RPMI7951 (cell line): ENCODE results near the gene TFEB. TPM values are rescaled to one million over a fixed set of nuclear protein-coding genes. Genes with fewer than 3 reads are reported as not detected.

Experiments used
- DNase-seq: peaks from one replicate; pipeline ENCODE4 v3.0.0-alpha.2; 2012; ENCODE audit warnings: low read depth
- total RNA-seq: library from RNA; depleted of rRNA; stranded (reverse); fragments of >200 nt; shearing (Covaris generic); gene quantifications from 2 replicates; pipeline ENCODE4 v1.2.3, GENCODE V29; 2014

Gene TFEB
- total RNA-seq, 1 experiment from 2014 or later = 11.8 TPM

DNA sequence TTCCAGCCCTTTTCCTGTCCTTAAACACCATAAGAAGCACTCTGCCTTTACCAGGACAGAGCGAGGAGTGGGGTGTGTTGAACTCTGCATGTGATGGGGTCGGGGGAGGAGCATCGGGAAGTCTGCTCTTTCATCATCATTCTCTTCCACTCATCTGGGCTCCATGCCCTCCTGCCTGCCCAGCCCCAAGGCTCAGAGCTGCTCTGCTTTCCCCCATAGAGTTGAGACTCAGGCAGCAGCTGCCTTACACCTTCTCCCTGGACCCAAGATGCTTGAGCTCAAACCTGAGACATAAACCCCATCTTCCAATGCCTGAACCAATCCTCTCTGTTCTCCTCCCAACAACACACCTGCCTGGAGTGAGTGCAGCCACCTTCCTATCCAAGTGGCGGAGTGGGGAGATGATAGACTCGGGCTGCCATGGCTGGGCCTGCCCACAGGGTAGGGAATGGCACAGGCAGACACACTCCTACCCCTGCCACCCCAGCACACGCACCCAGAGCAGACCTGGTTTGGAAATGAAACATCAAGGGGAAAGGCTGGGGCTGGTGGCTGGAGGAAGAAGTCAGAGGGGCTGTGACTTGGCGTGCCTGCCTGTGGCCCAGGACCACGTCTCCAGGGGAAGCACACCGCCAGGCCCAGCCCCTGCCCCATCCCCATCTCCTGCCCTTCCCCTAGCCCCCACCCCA, 28.4 kb downstream of the TFEB start:
- DNase-seq = peak; percentile 66

DNA sequence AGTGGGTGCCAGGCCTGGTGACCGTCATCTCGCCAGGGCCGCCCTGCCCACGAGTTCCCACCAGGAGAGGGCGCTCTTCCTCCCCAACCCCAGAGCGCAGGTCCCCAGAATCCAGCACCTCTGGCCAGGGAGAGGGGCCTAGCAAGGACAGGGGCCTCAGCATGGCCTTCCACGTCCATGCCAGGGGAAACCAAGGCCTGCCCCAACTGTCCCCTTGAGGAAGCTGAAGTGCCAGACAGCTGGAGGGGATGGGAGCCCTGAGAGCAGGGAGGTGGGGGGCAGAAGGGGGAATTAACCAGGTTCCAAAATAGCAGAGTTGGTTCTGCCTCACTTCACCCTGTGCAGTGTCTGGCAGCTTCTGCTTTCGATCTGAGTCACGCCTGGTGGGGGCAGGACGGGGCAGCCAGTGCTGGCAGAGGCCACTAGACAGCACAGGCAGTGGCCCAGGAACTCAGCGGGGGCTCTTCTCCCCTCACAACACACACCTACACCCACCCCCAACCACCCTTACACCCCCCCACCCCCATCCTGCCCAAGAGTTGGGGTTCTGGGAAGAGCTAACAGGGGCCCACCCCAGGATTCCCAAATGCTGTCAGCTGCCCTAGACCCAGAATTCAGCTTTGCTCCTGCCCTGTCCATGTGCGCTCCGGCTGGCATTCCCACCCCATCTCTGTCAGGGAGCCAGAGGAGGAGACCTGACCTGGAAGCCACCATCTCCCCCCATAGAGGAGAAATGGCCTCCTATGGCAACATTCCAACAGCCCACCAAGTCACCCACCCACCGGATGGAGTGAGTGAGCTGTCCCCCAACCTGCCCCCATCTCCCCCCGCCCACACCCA, 29.2 kb downstream of the TFEB start:
- peak; percentile 73 for DNase-seq

DNA sequence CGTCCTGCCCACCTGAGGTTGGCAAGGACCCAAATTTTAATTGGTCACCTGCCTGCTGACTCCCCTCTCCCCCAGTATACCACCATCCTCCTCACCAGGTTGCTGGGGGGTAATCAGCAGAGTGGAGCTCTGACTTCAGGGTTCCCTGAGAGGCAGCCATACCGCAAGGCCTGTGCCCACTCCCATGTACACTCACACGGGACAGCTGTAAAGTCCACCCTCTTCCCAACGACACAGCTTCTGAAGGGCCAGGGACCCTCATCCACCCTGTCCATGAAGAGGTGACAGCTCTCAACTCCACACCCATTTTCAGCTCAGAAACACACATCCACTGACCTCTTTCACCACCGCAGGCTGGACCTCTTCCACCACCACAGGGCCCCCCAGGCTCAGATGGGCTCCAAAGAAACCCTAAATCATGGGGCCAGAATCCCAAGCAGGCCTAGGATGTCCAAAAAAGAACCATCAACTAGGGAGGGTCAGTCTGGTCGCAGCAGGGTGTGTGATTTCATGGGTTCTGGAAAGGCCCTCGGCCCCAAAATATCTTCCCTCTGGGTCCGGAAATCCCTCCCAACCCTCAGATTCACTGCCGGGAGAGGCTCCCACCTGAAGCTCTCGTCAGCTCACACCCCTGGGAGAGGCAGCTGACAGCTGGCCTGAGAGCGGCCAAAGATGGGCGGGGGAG, 30.0 kb downstream of the TFEB start:
- no peak for DNase-seq

- DNase-seq = no peak
These were observed 30.6 kb downstream of the TFEB start for GRCh38 chr6:41704656-41705310.

DNA sequence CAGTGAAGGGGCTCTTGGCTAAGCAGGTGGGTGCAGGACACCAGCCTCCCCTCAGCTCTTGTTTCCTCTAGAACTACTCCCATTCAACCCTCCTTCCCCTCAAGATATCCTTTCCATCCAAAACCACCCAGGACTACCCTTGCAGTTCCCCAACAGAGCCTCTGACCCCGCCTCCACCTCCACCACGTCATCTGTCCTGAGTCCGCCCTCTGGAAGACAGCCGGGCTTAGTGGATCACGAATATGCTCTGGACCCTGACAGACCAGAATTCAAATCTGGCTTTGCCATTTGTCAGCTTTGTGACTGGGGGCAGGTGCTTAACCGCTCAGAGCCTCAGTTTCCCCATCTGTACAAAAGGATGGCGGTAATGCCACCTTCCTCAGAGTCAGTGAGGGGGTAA, 31.4 kb downstream of the TFEB start:
- no peak for DNase-seq

DNA sequence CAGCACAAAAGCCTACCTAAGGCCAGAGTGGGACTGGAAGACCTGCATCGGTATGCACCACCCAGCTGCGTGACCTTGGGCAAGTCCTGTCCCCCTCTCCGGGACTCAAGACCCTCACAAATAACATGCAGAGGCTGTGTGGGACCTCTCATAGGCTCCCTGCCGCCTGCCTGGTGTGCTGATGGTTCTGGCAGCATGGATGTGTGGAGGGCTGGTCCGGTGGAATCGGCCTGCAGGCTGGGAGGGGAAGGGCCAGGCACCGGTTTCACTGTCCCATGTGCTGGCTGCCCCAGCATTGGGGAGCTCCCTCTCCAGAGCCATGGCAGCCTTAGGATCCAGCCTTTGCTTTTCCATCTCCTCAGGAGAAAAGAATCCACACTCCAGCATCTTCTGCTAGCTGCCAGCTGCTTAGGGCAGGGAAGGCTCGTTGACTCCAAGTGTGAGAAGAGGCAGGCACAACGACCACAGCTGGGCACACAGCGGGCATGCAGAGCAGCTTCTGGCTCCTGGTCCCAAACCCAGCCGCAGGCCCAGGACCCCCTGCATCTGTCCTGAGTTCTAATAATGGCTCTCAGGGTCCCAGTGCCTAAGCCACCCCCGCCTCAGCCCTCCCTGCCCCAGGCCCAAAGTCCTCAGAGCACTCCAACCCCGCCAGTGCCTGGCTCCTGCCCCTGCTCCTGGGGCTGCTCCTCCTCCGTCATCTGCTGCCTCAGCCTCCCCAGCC, 32.5 kb downstream of the TFEB start:
- DNase-seq = no peak

- no peak for DNase-seq
These were observed 33.2 kb downstream of the TFEB start for GRCh38 chr6:41702089-41702745.

DNA sequence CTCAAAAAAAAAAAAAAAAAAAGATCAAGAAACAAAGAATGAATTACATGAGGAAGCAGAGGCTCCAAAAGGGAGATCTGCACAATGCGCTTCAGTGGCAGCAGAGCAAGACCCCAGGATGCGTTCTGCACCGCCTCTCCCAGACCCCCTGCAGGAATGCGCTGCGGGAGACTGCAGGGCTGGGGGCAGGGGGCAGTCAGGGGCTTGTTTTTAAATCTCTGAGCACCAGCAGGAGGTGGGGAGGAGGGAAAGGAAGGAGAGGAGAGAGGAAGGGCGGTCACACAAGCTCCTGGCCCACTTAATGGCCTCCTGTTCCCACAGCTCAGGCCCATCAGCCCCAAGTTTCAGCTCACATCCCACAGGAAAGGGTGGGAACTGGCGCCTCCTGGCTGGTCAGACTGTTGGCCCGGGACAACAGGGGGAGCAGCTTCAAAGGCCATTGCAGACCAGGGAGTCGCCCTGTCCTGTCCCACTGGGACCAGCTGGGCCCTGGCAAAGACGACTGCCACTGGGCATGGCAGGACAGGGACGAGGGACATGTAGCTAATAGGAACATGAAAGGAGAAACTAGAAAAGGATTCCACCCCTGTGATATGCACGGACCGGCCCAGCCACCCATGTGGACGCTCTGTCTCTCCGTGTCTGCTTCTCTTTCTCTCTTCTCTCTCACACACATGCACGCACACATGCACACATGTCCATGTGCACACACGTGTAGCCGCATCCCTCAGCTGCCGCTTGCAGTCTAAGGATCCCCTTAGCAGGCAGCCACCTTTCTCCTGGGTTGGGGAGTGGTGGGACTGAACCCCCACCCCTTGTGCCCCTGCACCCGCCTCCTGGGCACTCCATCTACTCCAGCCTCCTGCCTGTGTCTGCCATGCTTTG, 34.7 kb downstream of the TFEB start:
- DNase-seq = no peak

- no peak for DNase-seq
These were observed 36.3 kb downstream of the TFEB start for GRCh38 chr6:41699063-41699462.

DNA sequence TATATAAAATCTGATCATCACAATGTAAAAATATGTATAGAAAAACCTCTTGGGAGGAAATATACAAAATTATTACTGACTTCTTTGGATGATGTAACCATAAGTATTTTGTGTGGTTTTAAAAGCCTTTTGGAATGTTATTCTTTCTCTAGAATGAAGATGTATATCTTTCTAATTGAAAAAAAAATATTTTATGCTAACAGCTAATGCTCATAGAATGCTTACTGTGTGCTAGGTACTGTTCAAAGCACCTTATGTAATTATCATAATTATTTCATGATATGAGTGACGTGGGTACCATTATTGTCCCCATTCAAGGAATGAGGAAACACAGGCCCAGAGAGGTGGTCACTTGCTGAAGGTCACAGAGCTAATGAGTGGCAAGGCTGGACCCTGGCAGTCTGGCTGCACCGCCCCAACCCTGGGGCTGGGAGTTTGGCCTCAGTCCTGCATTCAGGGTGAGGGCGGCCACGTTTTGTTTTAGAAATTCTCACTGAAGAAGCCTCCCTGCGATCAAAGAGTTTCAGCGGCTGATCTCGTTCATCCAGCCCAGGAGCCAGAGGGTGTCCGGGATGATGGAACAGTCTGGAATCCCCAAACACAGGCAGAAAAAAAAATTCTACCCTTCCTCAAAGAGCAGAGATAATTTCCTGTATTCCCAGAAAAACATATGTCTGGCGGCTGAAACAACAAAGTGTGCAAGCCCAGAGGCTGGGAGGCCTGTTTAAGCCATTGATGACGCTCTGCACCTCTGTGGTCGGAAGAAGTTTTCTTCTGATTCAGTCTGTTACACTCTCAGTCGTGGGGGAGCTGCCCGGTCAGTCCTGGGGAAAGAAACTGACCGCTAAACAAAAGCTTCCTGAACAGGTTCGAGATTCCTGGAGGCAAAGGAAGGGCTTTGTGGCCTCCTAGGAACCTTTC, 37.3 kb downstream of the TFEB start:
- DNase-seq = peak; percentile 97

DNA sequence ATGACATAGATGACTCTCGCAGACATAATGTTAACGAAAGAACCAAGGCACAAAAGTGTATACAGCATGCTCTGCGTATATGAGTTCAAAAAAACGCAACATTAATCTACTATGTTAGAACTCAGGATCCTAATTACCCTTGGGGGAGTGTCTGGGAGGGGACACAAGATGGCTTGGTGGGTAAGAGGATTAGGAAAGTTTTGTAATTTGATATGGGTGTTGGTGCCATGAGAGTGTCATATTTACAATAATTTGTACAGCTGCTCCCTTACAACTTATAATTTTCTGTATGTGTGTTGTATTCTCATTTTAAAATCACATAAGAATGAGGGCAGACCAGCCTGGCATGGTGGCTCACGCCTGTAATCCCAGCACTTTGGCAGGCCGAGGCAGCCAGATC, 38.6 kb downstream of the TFEB start:
- no peak for DNase-seq

DNA sequence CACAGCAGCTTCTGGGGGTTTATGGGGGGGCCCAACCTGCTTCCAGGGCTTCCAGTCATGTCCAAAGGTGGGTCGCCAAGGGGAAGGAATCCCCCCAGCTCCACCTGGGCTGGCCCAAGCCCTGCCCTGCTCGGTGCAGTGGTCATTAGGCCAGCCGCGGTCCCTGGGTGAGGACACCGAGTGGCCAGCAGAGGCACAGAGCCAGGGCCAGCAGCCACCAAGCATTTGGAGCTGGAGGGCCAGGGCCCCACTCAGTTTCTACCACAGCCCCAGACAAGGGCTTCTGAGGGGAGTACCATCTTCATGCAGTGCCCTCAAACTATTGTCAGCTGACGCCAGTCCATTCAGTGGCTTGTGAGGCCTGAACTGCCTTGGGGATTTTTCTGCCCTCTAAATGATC, 39.6 kb downstream of the TFEB start:
- no peak for DNase-seq

DNA sequence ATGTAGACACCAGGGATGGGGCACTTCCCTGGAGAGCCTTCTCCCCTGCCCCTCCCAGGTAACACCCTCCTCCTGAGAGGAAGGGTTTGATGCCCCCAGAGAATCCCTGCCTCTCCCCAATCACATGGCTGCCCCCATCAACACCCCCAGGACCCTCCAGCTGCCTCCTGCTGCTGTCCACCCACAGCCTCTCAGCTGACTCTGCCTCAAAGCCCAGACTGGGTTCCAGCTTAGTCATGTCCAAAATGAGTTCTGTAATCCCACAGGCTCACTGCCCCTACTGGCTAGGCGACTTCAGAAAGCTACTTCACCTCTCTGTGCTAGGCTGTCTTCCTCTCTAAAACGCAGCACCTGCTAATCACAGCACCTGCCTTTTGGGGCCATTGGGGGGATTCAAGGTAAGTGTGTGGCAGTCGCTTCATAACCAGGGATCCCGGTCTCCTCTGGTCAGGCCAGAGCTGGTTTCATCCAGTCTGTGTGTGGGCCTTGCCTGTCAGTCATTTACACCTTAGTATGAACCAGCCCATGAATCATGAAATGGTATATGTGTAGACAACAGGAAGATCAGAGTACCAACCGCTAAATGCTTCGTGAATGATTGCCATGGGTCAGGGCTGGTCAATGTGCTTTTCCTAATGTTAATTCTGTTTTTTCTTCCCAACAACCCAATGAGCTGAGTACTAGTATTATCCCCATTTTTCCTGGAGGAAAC, 40.4 kb downstream of the TFEB start:
- no peak for DNase-seq

DNA sequence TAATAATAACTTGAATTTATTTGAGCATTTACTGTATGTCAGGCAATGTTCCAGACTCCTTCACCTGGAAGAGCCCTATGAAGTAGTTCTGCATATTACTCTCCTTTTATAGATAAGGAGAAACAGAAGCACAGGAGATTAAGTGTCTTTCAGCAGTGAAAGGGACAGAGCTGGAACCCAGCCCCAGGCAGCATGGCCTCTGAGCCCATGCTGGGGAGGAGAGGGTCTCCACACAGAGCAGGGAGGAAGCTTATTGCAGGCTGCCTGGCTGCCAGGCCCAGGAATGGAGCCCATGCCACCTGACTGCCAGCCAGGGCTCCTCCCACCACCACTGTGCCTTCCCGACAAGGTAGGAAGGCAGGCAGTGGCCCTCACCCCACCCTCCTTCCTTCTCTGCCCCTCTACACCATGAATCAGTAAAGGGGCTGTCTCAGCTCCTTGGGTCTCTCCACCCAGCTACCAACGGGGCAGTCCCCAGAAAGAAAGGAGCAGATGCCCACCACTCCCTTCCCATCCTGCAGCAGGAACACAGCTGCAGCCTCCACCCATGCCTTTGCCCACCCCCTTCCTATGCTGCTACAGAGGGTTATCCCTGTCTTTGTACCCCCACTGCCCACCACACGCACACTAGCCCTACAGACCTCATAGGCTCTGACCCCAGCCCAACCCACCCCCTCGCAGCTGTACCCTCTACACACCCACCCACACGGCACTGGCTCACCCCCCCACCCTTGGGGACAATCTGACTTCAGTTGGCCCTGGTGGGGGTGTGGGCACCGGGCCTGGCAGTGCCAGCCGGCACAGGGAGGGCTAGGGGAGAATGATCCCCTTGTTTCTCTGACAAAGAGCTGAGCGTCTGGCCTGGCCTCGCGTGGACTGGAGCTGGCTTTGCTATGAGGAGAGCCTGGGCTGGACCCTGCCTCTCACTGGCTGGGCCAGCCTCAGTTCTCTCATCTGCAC, 41.8 kb downstream of the TFEB start:
- DNase-seq = no peak

- no peak for DNase-seq
These were observed 42.7 kb downstream of the TFEB start for GRCh38 chr6:41692730-41693129.

GRCh38 chr6:41692080-41692675, 43.2 kb downstream of the TFEB start:
- DNase-seq = no peak
